GM18526 (cell line): ENCODE measurements around the gene FMNL2.

ENCODE experiments used
- POLR2A ChIP-seq: IDR thresholded peaks from 3 replicates; pipeline ENCODE4 v1.6.1; 2011; ENCODE audit not compliant: insufficient read length; ENCODE audit errors: extremely low read depth

Gene FMNL2

DNA sequence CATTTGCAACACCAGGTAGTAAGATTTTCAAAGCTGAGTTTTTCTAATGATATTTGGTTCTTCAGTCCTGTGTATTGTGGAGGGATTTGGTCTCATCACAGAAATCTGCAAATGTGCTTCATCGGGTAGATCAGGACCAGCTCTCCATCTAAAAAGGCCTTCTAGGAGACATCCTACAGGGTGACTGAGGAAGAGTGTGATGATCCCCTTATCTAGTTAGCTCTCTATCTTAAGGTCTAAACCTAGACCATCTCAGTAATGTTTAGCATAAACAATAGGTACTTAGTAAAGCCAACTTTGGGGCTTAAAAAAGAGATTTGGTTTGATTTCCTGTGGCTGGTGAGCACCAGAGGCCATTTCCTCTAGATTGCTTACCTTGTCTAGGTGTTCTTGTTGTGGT is 237.1 kb downstream of the FMNL2 start:
- TF ChIP-seq POLR2A = no peak

DNA sequence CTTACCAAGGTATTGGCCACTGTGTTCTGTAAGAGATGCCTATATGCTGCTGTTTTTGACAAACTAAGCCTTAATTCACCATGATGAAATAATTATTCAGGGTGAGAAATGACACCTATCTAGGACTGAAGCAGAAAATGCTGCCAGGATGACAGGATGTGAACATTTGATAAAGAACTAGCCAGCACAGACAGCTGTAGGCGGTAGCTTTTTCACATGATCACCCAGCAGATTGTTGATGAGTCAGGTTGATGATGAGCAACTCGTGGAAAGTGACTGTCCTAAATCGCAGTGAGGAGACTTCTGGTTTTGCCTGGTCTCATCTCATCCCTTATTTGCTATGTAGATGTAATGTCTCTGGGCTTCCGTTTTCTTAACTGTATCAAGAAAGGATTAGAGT is 238.2 kb downstream of the FMNL2 start:
- no peak for TF ChIP-seq POLR2A

DNA sequence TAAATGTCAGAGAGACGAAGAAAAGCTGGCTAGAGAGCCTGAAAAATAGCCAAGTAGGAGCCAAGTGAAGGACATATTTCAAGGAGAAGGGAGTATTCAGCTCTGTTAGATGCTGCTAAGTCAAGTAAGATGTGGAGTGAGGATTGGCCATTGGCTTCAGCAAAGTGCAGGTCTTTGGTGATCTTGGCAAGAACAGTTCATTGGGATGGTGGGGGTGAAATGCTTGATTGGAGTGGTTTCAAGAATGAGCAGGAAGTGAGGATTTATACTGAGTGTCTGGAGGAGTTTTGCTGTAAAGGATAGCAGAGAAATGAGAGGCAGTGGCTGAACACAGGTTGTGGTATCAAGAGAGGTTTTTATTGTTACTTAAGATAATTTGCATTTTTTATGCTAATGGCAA is 242.6 kb downstream of the FMNL2 start:
- TF ChIP-seq POLR2A = no peak

DNA sequence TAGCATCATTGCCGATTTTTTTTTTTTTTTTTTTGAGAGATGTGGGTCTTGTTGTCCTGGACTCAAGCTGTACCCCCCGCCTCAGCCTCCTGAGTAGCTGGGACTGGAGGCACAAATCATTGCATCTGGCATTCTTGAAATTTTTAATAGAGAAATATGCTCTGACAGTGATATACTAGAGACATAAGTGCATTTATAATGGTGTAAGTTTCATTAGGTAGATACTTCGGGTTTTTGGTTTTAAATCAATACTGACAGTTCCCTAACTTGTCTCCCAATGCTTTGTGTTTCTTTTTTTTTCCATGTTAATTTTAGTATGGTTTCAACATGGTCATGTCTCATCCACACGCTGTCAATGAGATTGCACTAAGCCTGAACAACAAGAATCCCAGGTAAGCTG is 243.6 kb downstream of the FMNL2 start:
- no peak for TF ChIP-seq POLR2A

DNA sequence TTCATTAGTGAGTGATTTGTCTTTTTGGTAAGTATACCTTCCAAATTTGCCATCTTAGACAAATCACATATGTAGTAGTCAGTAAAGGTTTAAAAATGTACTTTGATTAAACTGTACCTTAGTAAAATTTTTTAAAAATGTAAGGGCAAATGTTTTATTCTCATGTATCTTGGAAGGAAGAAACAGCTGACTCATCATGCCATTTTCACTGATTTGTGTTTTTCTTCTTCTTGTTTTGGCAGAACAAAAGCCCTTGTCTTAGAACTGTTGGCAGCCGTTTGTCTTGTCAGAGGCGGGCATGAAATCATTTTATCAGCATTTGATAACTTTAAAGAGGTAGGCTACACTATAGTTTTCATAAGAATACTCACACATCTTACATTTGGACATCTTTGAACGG is 245.7 kb downstream of the FMNL2 start:
- no peak for TF ChIP-seq POLR2A

DNA sequence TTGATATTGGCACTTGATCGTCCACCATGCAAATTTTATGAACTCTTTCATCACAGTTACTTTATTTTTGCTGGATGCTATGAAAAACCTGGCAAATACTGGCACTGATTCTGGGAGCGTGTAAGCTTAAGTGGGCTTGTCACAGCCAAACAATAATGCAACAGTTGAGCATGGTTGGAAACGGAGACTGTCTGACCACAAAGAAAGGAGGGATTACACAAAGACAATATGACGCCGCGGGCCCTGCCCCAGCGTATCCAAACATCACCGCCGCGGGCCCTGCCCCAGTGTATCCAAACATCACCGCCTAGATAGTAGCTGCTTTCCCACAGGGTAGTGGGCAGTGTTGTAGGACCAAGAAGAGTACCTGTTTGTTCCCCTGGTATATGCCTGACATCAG is 246.4 kb downstream of the FMNL2 start:
- no peak for TF ChIP-seq POLR2A

DNA sequence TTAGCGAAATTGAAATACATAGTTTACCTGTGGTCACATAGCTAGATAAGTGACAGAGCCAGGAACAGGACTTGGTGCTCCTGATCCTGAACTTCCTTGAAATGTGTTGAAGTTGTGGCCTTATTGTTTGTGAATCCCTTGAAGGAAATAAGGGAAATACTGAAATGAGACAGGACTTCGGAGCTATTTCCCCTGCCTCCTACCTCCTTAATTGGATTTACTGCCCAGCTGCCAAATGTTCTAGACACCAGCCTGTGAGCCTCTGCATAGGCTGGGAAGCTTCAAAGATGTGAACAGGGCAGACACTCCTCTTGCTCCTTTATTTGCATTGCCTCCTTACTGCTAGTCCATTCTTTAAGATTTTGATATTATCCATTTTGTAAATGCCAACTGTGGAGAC is 247.1 kb downstream of the FMNL2 start:
- no peak for TF ChIP-seq POLR2A

DNA sequence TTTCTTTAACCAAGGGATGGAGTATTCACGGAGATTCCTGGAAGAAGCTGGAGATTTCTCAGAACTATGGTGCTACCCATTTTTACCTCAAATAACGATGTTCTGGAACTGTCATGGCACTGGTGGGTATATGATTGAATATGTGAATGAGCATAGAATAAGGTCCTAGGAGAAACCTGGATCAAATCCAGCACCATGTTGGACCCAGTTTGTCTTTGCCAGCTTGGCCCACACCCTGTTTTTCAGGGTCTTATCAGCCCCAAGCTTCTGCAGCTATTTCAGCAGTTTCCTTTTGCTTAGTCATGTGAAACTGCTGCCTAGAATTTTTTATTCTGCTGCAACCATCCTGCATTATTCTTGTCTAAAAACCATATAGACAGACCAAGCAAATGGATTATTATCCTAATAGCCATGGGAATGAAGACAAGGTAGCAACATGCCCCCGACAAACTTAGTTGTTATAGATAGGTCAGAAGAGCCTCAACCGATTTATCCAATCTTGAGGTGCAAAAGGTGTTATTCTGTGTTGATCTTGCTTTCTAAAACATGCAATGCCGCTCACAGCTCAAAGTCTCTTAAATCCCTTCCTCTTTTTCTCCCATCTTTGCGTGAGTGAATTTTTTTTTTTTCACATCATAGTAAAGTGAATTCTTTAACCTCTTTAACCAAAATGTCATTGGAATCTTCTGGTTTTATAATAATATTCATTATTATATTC is 248.7 kb downstream of the FMNL2 start:
- TF ChIP-seq POLR2A = no peak

DNA sequence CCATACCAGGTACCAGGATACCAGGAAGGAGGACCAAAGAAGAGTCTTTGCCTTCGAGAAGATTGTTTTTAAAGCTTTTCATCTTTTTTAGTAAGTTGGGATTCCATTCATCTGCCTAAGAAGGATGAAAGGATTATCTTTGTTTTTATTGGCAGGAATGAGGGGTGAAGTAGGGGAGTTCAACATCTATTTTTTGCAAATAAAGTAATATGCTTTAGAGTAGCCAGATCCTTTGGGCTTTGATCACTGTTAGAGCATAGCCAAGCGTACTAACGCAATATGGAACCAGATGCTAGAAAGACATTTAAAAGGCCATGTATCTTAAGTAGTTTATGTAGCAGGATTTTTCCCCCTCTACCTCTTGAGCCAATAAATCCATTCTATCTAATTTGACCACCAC is 249.3 kb downstream of the FMNL2 start:
- TF ChIP-seq POLR2A = no peak

DNA sequence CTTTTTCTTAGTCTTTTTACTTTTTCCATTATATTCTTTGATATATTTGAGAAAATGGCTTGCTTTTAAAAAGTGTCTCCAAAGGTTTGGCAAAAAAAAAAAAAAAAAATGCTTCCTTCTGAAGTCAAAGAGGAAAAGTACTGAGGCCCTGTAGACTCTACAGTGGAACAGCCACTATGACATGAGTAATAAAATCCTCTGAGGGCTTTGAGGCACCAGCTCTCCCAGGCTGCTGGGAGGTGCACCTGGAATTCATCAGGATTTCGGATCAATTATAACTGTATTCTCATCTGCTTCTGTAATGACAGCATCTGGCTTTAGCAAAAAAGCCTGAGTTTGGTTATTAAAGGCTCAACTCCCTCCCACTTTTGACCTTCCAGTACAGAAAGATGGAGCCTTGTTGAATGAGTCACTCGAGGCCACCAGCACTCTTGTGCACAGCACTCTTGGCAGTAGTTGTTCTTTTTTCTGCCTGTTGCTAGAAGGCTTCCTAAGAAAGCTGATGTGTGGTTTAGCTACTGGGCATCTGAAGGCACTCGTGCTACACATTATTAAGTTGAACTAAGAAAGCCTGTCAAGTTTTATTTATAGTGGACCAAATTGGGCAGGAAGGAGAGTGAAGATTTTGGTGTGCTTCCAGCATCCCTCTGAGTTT is 251.0 kb downstream of the FMNL2 start:
- no peak for TF ChIP-seq POLR2A

DNA sequence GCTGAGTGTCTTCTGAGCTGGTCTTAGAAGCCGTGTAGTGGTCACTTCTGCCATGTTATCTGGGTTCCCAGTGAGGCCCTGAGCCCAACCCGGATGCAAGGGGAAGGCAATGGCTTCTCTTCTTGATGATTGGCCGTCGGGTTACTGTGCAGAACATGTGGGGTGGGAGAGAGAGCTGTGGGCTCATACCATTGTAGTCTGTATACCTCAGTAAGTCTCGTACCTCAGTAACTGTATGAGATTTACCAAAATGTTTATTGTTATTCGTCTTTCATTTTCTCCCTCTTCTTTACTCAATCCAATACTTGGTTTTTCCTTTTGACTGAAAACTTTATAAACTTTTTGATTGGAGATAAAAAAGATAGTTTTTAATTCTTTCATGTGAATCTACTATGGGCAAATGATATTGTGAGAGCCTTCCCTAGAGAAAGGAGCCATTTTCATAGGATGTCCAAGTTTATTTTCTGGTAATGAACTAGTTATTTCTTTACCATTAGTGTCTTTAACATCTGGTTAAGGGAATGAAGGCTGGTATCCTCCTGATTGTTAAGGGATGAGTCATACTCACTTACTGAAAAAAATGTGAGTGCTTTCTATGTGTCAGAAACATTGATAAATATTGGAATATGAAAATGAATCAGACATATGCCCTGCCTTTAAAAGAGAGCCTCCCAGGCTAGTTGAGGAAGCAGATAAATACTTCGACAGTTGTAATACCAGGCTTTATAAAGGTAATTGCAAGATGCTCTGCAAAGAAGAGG is 252.4 kb downstream of the FMNL2 start:
- no peak for TF ChIP-seq POLR2A

DNA sequence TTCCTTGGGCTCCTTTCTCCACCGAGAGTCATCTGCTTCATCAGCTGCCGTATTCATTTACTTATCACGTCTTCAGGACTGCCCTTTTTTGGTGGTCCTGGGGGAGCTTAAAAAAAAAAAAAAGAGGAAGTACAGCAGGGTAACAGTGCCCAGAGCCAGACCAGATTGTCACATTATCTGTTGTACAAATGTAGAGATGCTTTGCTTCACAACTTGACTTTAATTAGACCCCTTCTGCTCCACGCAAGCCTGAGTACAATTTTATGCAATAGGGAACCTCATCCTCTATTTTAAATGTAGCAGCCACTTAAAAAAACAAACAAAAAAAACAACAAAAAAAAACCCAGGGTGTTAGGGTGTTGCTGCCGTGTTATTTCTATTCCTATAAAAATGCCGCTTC is 254.0 kb downstream of the FMNL2 start:
- no peak for TF ChIP-seq POLR2A

DNA sequence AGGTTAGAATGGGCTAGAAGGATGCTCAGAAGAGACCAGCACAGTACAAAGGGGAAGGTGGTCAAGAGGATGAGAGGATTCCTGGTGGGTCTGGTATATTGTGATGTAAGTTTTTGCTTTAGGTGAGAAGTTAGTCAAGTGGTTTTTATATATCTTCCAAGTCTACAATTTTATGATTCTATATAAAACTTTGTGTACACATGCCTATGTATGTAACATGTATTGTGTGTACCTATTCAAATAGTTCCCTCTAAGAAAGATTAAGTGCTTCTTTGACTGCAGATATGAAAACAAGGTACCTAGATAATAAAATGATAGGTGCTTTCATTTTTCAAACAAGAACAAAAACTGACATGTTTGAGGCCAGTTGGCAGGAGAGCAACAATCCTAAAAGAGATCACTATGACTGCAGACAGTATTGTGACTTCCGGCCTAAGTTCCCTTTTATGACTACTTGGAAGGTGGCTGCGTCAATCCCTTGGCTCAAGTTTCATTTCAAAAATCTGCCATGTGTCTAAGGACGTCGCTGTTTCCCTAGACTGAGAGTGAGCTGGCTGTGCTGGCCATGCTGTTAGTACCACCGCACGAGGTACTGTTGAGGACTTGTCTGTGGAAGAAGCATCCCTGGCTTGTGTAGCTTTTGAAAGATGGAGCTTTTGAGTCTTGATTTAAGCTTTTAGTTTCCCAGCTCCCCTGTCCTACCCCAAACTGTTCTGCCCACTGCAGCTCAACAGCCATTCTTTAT is 259.2 kb downstream of the FMNL2 start:
- TF ChIP-seq POLR2A = no peak

DNA sequence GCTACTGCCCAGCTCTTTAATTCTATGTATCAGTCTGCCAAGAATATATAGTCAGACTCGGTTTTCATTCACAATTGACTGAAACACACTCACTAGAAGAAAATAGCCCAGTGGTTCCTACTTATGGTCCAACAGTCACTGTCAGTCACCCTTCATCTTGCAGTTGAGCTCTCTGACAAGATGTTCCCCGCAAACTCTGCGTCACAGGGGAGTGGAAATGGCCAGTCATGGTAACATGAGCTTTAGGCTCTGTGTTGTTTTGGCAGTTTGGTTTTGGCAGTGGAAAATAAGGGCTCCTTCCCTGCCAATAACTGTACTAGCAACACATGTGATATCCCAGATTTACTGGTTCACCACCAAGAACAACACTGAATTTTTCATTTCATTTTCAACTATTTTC is 259.8 kb downstream of the FMNL2 start:
- TF ChIP-seq POLR2A = no peak

DNA sequence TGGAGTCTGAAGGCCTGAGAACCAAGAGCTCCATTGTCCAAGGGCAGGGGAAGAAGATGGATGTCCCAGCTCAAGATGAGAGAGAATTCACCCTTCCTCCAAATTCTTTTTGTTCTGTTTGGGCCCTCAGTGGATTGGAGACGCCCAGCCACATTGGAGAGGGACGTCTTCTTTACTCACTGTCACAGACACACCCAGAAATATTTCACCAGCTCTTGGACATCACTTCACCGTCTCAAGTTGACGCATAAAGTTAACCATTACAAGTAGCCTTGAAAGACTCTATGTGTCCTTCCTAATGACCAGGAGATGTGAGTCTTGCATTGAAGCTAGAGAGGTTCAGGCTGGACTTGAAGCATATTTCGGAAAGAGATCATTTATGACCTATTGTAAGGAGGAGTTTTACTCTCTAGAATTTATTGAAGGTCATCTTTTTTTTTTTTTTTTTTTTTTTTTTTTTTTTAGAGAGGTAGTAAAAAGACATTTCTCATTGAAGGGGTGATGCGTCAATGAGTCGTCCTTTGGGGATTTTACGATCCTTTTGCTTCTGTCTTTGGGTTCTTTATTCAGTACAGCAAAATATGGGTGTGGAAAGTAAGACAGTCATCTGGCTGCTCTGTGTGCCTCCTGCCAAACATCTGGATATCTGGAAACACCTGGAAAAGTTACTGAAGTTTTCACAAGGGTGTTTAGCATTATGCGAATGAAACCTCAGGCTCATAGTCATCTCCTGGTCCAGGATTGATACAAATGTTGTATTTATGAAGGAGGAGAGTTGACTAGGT is 264.2 kb downstream of the FMNL2 start:
- no peak for TF ChIP-seq POLR2A
